Astrocyte of the cerebellum (primary cell): ENCODE measurements around the gene ITGB4.

ENCODE experiments used
- DNase-seq: peaks from one replicate; pipeline ENCODE4 v3.0.0-alpha.2; 2011; ENCODE audit warnings: low read depth
- H3K4me3 ChIP-seq: 2 replicates; pipeline ENCODE4 v1.5.1; 2011; ENCODE audit warnings: mild to moderate bottlenecking, low read depth, low read length, moderate library complexity
- in situ Hi-C: cut with HindIII; loops from 2 replicates; pipeline ENCODE4 v1.10.0; 2017; ENCODE audit warnings: low sequenced_read_pairs
- TF ChIP-seq, protein P1 (sequence below): IDR thresholded peaks from 2 replicates; pipeline ENCODE4 v1.5.1; 2012; ENCODE audit warnings: low read length, low read depth, moderate library complexity, mild to moderate bottlenecking; ENCODE audit errors: missing control alignments

Gene ITGB4

DNA sequence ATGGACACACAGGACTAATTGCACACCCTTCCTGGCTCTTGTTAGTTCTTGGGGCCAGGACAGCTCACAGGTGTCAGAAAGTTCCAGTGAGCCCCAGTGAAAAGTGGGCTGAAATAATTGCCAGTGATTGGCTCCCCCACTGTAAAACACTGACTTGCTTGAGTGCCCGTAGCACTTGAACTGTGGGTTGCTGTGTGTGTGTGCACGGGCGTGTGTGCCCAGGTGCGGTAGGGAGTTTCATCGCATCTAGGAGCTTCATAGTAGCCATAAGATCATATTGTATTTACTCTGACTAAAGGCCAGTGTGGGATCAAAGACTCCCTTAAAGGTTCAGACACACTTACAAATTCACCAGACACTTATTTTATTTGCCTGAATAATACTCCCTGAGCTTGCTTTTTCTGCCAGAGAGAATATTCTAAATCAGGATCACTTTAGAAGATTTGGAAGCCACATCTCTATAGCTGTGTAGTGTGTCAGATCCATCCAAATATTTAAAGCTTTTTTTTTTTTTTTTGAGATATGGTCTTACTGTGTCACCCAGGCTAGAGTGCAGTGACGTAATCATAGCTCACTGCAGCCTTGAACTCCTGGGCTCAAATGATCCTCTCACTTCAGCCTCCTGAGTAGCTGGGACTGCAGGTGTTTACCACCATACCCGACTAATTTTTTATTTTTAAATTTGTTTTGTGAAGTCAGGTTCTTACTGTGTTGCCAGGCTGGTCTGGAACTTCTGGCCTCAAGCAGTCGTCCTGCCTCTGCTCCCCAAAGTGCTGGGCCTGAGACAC is 74.8 kb downstream of the ITGB4 start:
- TF ChIP-seq, protein P1, sequence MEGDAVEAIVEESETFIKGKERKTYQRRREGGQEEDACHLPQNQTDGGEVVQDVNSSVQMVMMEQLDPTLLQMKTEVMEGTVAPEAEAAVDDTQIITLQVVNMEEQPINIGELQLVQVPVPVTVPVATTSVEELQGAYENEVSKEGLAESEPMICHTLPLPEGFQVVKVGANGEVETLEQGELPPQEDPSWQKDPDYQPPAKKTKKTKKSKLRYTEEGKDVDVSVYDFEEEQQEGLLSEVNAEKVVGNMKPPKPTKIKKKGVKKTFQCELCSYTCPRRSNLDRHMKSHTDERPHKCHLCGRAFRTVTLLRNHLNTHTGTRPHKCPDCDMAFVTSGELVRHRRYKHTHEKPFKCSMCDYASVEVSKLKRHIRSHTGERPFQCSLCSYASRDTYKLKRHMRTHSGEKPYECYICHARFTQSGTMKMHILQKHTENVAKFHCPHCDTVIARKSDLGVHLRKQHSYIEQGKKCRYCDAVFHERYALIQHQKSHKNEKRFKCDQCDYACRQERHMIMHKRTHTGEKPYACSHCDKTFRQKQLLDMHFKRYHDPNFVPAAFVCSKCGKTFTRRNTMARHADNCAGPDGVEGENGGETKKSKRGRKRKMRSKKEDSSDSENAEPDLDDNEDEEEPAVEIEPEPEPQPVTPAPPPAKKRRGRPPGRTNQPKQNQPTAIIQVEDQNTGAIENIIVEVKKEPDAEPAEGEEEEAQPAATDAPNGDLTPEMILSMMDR, result no peak
- in situ Hi-C loops, result no loop called here
- no peak overlapping the region for H3K4me3 ChIP-seq
- no peak for DNase-seq

DNA sequence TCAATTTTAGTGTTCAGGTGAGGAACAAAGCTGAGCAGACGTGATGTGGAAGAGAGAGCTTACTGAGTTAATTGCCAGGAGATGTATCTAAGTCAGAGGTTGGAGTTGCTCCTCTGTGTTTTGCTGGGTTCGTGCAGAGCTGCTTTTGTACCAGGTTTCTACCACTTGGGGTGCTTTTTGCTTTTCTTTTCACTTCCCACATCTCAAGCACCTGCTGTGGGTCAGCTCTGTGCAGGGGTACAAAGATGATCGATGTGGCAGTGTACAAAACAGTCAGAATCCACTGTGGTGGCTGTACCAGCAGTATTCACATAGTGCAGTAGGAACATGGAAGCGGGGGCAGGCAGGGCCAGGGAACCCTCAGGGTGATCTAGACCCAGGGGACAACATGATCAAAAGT is 78.1 kb downstream of the ITGB4 start:
- TF ChIP-seq, protein P1, result no peak
- no peak for DNase-seq
- H3K4me3 ChIP-seq, result no peak overlapping the region
- in situ Hi-C loops, result no loop called here

DNA sequence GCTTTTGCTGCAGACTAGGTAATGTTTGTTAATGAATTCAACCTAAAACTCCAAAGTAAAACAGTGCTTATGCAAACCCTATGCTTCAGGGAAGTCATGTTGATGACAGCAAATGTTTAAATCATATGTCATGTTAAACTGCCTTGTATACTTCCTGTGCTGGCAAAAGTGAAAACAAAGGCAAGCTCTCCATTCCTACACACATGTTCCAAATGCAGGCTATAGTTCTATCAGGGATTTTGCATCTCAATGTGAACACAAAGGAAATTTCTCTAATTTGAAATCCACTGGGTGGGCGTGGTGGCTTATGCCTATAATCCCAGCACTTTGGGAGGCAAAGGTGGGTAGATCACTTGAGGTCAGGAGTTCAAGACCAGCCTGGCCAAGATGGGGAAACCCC is 82.6 kb downstream of the ITGB4 start:
- DNase-seq, result no peak
- TF ChIP-seq, protein P1, result no peak
- H3K4me3 ChIP-seq, result no peak overlapping the region
- in situ Hi-C loops, result no loop called here

DNA sequence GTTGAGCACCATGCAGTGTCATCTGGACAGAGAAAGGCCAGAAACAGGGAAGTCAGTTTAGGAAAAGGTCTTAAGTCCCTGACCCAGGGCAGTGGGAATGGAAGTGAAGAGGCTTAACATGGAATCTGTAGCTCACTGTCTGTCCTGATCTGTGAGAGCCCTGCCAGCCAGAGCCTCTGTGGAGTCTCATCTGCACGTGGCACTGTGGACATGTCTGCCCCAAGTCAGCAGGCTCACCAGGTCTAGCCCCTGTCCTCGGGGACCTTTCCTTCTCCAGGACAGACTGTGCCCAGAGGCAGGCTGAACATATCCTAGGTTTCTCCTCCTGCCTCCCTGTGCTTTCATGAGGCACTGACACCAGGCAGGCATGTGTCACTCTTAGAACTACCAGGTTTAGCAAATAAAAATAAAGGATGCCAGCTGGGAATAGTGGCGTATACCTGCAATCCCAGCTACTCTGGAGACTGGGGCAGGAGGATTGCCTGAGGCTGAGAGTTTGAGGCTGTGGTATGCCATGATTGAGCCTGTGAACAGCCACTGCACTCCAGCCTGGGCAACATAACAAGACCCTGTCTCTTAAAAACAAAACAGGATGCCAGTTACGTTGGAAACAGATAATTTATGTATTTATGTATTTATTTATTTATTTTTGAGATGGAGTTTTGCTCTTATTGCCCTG is 85.7 kb downstream of the ITGB4 start:
- in situ Hi-C loops, result no loop called here
- no peak overlapping the region for H3K4me3 ChIP-seq
- no peak for DNase-seq
- TF ChIP-seq, protein P1, result no peak
